HL-60/S4 treated with phorbol 12-myristate 13-acetate at 8.2 ng/mL for 4 days and 3 days (cell line): ENCODE data around the gene EEF1AKMT3.
"Not testable (repeated sequence)": the region's sequence is repeated elsewhere in the genome, so short reads cannot be mapped to it uniquely, and the experiment has no call there.

Experiments used
- in situ Hi-C: fragments of 300-500 bp; cut with MboI; formaldehyde crosslinking; loops from 2 replicates; pipeline ENCODE4 v1.15.0; 2022; ENCODE audit warnings: low sequenced_read_pairs

EEF1AKMT3 gene

DNA sequence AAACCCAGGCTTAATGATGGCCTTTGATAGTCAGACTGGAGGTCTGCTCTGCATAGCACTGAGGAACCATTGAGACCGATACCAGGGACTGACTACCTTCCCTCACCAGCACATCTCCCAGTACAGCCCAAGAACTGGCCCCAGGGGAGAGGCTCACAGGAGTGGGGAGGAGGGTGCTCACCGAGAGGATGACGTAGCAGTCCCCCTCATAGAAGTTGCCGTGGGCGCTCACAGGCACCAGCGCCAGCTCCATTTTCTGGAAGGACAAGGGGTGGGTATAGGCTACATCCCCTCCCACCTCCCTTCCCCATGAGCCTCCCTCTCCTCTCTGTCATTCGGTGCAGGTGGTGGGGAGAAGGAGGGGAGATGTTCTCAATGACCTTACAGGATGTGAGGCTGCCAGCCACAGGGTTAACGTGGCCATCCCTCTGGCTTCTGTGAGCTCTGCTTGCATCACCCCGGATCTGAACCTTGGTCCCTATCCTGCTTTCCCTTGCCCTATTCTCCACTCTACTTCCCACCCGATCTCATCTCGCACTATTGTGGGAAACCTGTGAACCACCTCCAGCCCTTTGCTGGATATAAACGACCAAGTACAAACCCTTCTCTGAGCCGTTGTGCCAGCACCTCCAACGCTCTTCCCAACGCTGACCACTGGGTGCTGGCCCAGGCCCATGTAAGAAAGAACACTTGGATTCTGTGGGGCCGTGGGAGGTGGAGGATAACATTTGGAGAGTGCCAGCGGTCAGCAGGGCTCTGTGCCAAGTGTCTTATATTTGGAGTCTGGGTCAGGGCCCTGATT is 41.8 kb downstream of the EEF1AKMT3 start:
- in situ Hi-C loops: no loop called here

DNA sequence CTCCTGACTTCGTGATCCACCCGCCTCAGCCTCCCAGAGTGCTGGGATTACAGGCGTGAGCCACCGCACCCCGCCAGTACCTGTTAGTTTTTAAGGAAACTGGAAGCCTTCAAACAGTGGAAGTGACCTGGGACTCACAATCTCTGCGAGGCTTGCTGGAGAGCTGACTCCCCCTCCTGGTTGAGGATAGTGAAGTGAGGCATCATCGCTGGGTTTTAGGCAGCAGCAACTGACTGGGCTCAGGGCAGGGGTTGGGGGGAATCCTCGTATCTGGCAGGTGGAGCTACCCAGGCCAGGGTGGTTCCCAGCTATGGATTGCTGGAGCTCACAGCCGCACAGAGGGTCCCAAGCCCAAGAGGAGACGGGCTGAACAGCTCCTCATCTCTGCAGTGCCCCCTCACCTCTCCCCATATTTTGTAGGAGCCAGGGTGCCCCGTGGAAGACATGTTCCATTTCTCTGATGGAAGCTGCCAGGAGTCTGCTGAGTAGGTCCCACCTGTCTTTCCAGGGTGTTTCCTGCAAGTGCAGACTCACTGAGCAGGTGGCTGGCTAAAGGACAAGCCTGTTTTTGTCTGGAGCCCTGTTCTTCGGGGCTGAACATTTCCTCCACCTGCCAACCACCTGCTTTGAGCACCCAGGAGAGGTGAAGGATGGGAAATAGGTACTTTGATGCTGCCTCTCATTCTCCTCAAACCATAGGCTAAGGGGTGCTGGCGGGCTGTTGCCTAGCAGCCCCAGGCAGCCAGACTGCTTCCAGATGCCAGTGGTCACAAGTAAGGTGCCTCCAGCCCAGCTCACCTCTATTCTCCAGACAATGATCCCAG is 43.0 kb downstream of the EEF1AKMT3 start:
- in situ Hi-C loops: no loop called here

DNA sequence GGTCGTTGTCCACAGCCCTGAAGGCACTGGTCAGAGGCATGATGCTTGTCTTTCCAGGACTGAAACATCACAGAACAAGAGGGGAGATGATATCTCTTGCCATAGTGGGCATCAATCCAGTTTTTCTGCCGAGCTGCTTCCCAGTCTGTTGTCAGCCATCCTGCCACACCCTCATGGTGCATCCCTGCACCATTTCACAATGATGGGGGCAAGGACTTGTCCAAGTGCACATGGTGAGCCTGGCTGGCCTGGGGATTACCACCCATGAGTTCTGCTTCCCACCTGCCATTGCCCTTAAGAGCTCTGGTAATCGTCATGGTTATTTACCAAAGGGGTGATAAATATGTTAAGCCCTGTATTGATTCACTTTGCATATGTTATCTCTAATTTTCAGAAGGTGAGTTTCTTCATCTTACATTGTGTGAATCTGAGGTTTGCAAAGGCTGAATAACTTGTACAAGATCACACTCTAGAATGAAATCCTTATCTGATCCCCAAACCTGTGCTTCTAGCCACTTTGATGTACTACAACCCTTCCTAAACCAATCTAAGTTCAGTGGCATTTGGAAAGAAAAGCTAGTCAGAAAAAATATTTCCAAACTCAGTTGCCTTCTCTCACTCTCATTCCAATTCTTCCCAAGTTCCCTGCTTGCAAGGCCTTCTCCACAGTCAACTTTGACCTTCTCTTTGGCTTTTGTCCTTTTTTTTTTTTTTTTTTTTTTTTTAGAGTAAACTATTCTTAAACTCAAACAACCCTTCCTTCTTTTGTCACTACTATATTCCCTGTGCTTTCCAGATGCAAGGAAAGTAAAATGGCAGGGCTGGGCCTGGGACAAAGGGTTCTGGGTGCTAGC is 43.8 kb downstream of the EEF1AKMT3 start:
- in situ Hi-C loops: no loop called here

GRCh38 chr12:57816855-57817151 is 44.4 kb downstream of the EEF1AKMT3 start:
- in situ Hi-C loops: no loop called here

GRCh38 chr12:57817261-57817989 is 45.0 kb downstream of the EEF1AKMT3 start:
- in situ Hi-C loops: no loop called here

DNA sequence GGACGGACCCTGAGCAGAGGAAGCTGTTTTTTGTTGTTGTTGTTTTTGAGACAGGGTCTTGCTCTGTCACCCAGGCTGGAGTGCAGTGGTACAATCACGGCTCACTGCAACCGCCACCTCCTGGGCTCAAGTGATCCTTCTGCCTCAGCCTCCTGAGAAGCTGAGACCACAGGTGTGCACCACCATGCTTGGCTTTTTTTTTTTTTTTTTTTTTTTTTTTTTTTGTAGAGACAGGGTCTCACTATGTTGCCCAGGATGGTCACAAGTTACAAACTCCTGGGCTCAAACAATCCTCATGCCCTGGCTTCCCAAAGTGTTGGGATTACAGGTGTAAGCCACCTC is 45.5 kb downstream of the EEF1AKMT3 start:
- in situ Hi-C loops: not testable (repeated sequence)

GRCh38 chr12:57820119-57820518 is 47.7 kb downstream of the EEF1AKMT3 start:
- in situ Hi-C loops: not testable (repeated sequence)

GRCh38 chr12:57821015-57821414 is 48.6 kb downstream of the EEF1AKMT3 start:
- in situ Hi-C loops: not testable (repeated sequence)

GRCh38 chr12:57821474-57822214 is 49.2 kb downstream of the EEF1AKMT3 start:
- in situ Hi-C loops: no loop called here

DNA sequence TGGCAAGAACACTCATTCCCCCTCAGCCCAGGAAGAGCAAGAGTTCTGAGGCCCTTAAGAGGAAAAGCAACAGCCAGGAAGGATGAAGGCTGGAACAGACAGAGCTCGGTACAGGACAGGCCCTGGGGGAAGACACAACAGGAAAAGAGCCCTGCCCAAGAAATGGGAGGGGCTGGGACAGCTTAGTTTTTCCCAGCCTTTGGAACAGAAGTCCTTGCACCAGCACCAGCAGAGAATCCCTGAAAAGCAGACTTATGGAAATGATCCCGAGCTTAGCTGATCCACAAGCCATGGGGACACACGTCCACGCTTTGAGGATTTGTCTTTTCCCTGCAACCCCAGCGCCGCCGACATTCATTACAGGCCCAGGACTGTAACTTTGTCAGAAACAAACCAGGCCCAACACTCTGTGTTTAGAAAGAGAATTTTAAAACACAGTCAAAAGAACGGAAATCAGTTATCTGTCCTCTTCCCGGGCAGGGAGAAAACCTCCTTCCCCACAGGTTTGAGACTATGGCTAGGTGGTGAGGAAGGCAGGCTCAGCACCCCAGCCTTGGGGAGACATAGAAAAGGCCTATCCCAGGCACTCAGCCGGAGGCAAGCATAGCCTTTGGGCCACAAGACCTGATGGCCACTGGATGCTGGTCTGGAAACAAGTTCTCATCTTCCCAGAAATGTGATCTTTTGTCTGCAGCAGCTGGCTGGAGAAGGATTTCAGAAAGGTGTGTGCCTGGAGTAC is 50.1 kb downstream of the EEF1AKMT3 start:
- in situ Hi-C loops: no loop called here

GRCh38 chr12:57823131-57823907 is 50.9 kb downstream of the EEF1AKMT3 start:
- in situ Hi-C loops: no loop called here

- in situ Hi-C loops: no loop called here
Measured at GRCh38 chr12:57823908-57824640, 51.7 kb downstream of the EEF1AKMT3 start.

DNA sequence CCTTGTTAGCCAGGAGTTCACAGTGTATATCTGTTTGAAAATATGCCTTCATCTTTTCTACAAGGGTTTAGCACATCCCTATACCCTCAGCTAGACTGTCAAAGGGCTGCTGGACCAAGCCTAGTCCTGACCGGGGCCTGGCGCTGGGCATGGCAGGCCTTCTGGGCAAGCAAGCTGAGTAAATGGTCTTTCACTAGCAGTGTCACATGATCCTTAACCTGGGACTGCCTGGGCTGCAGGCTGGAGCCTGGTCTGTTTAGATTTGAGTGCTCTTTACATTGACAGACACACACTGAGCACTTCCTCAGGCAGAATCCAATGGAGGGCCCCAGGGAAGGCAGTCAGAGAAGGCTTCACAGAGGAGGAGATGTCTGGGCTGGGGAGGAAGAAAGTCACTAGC is 53.0 kb downstream of the EEF1AKMT3 start:
- in situ Hi-C loops: no loop called here

- in situ Hi-C loops: no loop called here
Measured at GRCh38 chr12:57826400-57826799, 54.0 kb downstream of the EEF1AKMT3 start.

DNA sequence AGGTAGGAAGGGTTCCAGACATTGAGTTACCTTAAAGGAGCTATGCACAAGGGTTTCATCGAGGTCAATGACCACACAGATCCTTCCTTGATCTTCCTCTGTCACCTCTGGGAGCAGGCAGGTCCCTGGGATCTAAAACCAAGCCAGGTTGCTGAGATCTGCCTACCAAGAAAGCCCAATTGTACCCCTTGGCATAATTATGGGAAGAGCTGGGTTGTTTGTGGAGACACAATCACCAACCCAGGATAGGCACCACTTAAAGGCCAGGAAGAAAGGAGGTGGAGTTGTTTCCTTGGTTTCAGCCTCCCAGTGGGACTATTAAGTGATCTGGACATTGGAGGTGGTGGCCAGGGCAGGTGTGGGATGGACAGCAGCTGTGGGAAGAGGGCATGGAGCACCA is 54.6 kb downstream of the EEF1AKMT3 start:
- in situ Hi-C loops: no loop called here

- in situ Hi-C loops: no loop called here
Measured at GRCh38 chr12:57829025-57829777, 56.8 kb downstream of the EEF1AKMT3 start.

DNA sequence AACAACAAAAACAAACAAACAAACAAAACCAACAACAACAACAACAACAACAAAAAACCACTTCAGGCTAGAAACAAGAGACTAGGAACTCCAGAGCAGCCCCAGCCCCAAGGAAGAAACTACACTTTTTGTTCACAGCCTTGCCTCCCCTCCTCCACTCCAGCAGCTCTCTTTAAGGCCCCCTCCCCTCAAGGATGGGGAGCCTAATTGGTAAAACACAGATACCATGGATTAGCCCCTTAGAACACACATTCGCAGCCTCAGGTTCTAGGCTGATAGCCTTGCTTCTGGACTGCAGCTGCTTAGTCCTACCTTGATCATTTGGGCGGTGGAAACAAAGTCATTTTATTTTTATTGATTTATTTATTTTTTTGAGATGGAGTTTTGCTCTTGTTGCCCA is 58.0 kb downstream of the EEF1AKMT3 start:
- in situ Hi-C loops: loop anchor here (10.0 kb wide), 1 partner anchor 74 kb away; no protein-coding TSS in a partner anchor
